Stimulated activated CD4-positive, alpha-beta T cell treated with anti-CD3 and anti-CD28 coated beads, TNF-alpha, amount 100 ng/mL, for 24 hours (primary cell): Measurements from ENCODE around the gene ZBTB22.

ENCODE experiments used
- DNase-seq, 3 experiments: peaks; one replicate each; pipeline ENCODE4 v3.0.0-alpha.2; 2020; ENCODE audit warnings: low read depth in 3 of 3

The ZBTB22 gene

DNA sequence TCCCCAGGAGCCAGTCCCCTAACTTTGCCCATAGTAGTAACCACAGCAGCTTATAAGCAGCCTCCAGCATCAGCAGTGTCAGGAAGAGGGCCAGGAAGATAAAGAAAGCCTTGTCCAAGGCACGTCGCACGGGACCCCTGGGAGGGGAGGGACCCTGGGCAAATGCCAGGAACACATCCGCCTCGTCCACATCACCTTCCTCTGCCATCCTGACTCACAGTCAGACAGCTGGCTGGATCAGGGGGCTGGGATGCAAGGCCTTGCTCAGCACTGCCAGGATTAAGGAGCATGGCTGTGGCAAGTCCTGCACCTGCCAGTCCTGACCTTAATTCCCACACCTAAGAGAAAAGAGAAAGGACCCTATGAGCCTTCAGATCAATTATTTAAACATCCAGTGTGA, 11.5 kb upstream of the ZBTB22 start:
- DNase-seq = no peak

DNA sequence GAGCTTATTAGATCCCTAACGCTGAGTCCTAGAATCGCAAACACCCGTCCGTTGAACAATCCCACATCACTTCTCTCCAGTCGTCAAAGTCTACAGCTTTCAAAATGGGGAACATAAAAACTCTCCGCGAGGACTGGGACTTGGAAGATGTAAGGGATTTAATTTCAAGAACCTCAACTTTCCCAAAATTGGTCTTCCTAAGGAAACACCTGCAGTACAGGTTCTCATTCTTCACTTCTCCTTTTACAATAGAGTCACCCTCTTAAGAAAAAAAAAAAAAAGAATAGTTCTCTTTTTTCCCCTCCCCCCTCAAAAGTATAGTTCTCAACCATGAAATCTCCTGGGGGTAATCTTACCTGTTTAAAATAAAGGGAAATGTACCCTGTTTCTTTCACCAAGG, 6.6 kb upstream of the ZBTB22 start:
- DNase-seq = no peak

- no peak for DNase-seq
Observed at GRCh38 chr6:33323623-33323948, 6.0 kb upstream of the ZBTB22 start.

DNA sequence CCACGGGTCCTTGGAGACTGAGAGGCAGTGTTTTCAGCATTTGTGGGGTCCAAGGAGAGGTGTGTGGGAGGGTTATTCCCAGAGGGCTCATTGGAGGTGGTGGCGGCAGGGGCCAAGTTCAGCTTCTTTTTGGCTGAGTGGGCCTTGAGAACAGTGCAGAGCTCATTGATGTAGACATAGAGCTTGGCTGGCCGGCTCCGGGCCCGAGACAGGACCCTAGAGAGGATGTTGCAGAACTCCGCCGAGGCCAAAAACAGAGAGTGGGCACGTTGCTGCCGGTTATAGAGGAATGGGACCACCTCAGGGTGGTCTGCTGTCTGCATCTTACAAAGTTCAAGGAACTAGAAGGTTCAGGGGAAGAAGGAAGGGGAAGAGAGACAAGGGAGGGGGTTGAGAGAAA, 3.7 kb upstream of the ZBTB22 start:
- no peak for DNase-seq

DNA sequence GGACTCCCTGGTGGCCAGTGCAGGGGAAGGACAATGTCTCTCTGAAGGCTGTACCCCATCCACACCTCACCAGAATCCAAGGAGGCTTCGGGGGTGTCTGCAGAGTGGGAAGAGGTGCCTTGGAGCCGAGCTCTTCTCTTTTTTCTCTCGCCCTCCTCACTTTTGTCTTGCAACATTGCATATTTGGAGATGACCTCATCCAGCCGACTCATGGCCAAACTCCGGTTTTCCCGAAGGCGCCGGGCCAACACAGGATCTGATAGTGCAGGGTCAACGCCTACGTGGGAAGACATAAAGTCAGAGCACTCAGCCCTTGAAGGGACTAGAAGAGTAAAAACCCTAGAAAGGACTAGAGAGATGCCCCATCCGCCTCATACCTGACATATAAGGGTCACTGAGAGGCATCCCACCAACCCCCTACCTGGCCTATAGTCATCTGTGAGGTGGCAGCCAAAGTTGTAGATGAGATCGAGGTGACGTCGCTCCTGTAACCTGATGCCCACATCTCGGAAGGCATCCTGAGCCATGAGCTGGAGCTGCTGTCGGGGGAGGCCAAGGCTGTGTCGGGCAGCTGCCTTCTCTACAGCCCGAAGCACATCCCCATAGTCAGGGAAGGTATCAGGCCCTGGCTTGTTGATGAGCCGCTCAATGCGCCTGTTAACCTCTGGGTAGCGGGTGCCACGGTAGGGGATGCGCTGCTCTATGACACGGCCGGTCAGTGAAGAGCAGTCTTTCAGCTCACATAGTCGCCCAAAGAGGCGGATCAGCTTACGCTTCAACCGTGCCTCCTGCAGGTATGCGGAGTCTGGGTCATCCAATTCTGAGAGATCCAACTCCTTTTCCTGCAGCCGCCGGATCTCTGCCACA, 3.0 kb upstream of the ZBTB22 start:
- DNase-seq = no peak

- no peak for DNase-seq
Observed at GRCh38 chr6:33319939-33320314, 2.4 kb upstream of the ZBTB22 start.

DNA sequence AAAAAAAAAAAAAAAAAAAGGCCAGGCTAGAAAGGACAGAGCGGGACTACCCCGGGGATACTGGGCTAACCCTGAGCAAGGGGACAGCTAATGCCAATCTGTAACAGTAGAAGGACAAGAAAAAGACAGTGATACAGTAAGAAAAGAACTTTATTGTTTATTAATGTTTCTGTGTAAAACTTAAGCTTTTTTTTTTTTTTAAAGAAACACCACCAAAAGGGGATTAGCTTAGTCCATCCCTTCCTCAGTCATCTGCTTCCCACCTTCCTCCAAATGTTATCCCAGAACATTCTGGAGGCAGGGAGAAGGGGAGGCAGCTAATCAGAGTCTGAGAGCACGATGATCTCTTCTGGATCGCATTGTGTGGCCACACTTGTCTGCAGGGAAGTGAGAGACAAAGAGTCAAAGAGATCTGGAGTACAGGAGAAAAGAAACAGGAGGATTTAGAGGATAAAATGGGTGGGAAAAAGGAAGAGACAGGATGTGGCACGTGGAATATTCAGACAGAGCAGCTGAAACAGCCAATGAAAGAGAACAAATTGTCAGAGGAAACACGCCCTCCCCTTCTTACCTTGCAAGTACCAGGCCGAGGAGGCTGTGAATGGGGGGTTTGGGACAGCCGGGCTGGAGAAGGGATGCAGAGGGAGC, 1.0 kb upstream of the ZBTB22 start:
- no peak for DNase-seq

GRCh38 chr6:33317419-33317668, 200 bp downstream of the ZBTB22 start:
- DNase-seq = no peak

GRCh38 chr6:33316603-33317418, 733 bp downstream of the ZBTB22 start:
- no peak for DNase-seq

DNA sequence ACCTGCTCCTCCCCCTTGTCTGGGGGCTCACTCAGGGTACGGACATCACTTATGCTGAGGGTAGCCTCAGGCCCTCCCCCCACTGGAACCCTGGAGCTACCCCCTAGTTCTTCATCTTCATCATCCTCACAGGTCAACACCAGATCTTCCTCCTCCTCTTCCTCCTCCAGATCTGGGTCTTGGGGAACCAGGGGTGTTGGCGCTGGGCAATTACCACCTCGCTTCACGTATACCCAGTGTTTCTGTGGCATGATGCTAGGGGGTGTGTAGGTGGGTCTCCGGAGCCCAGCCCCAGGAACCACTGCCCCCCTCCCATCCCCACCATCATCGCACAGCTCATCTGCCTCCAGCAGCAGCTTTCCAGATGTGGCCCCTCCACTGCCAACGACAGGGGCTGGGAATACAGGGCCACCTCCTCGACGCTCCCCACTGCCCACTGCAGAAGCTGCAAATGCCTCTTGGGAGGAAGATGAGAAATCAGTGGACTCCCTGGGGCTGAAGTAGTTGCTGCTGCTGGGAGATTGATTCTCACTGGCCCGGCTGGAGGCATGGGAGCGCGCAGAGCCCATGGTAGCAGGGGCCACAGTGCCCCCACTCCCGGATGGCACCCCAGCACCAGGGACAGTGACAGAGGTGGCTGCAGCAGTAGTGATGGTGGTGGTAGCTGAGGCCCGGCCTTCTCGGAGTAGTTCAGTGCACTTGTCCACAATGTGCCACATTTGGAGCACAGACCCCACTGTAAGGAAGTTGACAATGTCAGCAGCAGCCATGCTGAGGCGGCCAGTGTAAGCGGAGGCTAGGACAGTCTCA, 1.5 kb downstream of the ZBTB22 start:
- no peak for DNase-seq

- no peak for DNase-seq
Observed at GRCh38 chr6:33314943-33315792, 2.4 kb downstream of the ZBTB22 start.

- peak in 2 of 3 experiments; percentile 29 to 52 for DNase-seq
Observed at GRCh38 chr6:33314515-33314942, 3.0 kb downstream of the ZBTB22 start.

DNA sequence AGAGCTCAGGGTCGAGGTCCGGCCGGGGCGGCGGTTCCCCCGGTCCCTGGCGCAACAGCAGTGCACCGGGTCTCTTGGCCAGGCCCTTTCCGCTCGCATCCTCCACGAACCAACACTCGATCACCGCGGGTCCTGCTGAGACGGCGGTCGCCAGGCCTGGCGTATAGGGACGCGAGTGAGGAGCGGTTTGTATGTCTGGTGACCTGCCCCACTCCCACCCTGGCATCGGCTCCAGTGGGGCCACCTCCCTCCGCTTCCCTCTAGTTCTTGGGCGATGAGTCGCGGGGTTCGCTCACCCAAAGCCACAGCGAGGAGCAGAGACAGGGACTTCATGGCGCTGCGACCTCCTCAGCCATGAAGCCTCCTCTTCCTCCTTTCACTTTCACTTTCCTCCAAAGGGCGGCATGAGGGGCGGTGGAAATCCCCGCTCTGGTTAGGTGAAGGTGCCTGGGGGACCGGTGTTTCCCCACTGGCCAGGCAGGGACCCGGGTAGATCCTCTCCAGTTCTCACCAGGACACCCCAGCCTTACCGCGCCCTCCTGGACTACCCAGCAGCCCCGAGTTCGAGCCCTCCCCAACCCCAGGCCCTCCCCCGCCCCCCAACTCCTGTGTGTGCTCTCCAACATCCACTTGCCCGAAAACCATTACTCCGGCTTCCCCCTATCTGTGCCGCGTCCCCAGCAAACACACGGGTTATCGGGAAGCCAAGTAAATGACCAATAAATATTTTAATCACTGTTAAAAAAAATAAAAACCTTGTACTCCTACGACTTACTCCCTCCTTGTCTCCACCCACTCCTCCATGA, 3.6 kb downstream of the ZBTB22 start, which contains the start of gene TAPBP:
TSS of gene TAPBP (minus strand) at position 370 of the 806 bp plus-strand sequence. CDS start at position 333, 37 bp downstream.
- peak; percentile 69 to 85 (median 79) for DNase-seq

GRCh38 chr6:33313105-33313708, 4.3 kb downstream of the ZBTB22 start:
- DNase-seq = peak in 2 of 3 experiments; percentile 40 to 47

- DNase-seq = peak; percentile 58 to 78 (median 70)
Observed at GRCh38 chr6:33312361-33313104, 5.0 kb downstream of the ZBTB22 start.

- no peak for DNase-seq
Observed at GRCh38 chr6:33306356-33306755, 11.2 kb downstream of the ZBTB22 start.

DNA sequence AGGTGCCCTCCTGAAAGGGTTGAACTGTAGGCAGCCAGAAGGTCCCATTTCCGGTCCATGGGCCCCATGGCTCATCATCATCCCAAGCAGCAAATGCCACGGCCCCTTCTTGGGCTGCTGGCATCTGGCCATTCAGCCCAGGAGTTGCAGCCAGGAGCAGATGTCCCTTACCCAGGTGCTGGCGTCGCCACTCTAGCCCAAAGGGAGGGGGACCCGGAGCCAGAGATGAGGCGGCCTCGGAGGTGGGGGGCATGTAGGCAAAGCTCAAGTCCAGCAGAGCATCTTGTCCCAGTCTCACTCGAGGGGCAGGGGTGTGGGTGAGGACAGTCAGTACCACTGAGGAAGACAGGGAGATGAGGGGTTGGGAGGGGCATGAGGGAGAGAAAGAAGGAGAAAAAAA, 12.5 kb downstream of the ZBTB22 start:
- no peak for DNase-seq

- DNase-seq = no peak
Observed at GRCh38 chr6:33304216-33304615, 13.3 kb downstream of the ZBTB22 start.

- DNase-seq = no peak
Observed at GRCh38 chr6:33301877-33302276, 15.7 kb downstream of the ZBTB22 start.
